GM12864 (cell line): ENCODE measurements around the gene FADD.

ENCODE experiments used
- DNase-seq: peaks from one replicate; pipeline ENCODE4 v3.0.0-alpha.2; 2011; ENCODE audit warnings: low read depth
- H3K4me3 ChIP-seq: 2 replicates; pipeline ENCODE4 v1.5.1; 2011; ENCODE audit warnings: mild to moderate bottlenecking, low read depth, low read length, control low read depth
- TF ChIP-seq, protein P1 (sequence below): IDR thresholded peaks from 2 replicates; pipeline ENCODE4 v1.5.1; 2011; ENCODE audit warnings: low read depth, mild to moderate bottlenecking, moderate library complexity, low read length, control low read depth, inconsistent platforms; ENCODE audit errors: missing control alignments

FADD gene

DNA sequence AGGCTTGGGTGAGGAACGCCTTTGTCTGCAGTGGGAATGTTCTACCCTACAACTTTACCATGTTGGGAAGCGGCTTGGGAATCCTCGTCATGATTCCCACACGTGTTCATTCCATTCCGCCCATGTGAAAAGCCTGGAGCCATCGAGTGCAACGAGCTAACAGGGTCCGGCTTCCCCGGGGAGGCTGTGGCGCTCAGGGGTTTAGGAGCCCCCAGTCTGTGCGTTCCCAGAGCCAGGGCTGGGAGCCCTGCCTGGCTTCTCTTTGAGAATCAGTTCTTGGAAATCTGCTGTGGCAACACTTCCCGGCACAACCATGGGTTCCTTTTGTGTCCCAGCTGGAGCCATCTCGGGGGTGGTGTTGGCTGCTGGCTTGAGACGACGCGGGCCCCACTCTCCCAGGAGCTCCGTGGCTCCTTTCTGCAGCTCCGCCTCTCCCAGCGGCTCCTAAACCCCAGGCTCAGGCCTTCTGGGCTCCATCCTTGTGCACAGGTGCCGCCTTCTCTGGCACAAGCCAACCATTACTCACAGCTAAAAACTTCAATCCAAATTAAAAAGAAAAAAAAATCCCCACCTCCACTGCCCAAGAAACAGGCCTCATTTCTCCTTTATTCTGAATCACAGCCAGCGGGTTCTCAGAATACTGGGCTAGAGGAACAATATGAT is 48.7 kb downstream of the FADD start:
- TF ChIP-seq, protein P1, sequence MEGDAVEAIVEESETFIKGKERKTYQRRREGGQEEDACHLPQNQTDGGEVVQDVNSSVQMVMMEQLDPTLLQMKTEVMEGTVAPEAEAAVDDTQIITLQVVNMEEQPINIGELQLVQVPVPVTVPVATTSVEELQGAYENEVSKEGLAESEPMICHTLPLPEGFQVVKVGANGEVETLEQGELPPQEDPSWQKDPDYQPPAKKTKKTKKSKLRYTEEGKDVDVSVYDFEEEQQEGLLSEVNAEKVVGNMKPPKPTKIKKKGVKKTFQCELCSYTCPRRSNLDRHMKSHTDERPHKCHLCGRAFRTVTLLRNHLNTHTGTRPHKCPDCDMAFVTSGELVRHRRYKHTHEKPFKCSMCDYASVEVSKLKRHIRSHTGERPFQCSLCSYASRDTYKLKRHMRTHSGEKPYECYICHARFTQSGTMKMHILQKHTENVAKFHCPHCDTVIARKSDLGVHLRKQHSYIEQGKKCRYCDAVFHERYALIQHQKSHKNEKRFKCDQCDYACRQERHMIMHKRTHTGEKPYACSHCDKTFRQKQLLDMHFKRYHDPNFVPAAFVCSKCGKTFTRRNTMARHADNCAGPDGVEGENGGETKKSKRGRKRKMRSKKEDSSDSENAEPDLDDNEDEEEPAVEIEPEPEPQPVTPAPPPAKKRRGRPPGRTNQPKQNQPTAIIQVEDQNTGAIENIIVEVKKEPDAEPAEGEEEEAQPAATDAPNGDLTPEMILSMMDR, result no peak
- DNase-seq, result no peak
- H3K4me3 ChIP-seq, result no peak overlapping the region

DNA sequence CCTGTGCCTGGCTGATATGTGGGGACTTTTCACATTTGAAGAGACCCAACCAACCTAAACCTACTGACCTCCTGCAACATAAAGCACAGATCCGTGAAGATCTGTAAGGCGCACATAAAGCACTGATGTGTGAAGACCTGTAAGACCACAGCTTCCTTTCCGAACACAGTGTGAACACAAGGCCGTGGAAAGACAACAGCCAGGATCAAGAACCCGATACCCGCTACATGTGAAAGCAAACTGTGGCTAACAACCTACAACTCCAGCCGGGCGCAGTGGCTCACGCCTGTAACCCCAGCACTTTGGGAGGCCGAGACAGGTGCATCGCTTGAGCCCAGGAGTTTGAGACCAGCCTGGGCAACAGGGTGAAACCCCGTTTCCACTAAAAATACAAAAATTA is 49.7 kb downstream of the FADD start:
- H3K4me3 ChIP-seq, result no peak overlapping the region
- DNase-seq, result peak; percentile 31
- TF ChIP-seq, protein P1, result no peak

DNA sequence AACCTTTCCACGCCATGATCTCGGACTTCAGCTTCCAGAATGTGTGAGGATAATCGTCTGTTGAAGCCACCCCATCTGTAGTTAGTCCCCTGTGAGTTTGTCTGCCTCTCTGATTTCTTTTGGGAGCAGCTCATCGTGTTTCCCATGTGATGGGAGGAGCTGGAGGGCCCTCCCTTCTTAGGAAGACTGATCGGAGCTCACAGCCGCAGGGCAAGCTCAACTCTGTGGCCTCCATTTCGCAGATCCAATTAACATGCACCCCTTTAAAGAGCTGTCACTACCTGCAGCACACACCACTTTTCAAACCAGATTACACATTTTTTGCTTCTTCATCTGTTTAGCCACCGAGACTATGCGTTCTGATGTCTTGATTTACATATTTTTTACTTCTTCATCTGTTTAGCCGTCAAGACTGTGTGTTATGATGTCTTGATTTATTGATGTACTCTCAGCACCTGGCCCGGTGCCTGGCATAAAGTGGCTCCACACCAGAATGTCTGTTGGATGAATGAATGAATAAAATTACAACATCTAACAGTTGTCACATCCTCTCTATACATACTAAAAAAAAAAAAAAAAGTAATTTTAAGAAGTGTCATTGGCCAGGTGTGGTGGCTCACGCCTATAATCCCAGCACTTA is 52.5 kb downstream of the FADD start:
- TF ChIP-seq, protein P1, result no peak

More for the DNA sequence above, 52.5 kb downstream of the FADD start:
- H3K4me3 ChIP-seq, result no peak overlapping the region
- DNase-seq, result no peak
